Left lung (tissue), 10 donors: Measurements from ENCODE around the gene DNM2. TPM values are rescaled to one million over a fixed set of nuclear protein-coding genes. Genes with fewer than 3 reads are reported as not detected.

ENCODE experiments used
- ATAC-seq: fragments of 200-7000 bp; cut with Tn5 transposase; one replicate; pipeline ENCODE4 v1.9.1; 2020; ENCODE audit warnings: moderate library complexity
- DNase-seq, 4 donors: peaks; one replicate each; pipeline ENCODE4 v3.0.0-alpha.2; 2013 to 2020
- H3K27ac ChIP-seq, 2 donors: fragments of 200-600 bp; sonication (generic) in 1 of 2; one replicate each; pipeline versions ENCODE4 v1.5.0 to v1.8.0; 2020 to 2021
- H3K27me3 ChIP-seq, 2 donors: fragments of 200-600 bp; sonication (generic) in 1 of 2; one replicate each; pipeline versions ENCODE4 v1.5.0 to v1.8.0; 2020 to 2021
- H3K36me3 ChIP-seq, 2 donors: fragments of 200-600 bp; sonication (generic) in 1 of 2; one replicate each; pipeline versions ENCODE4 v1.5.0 to v1.8.0; 2020 to 2021
- H3K4me1 ChIP-seq, 2 donors: fragments of 200-600 bp; one replicate each; pipeline ENCODE4 v1.8.0; 2021
- H3K4me3 ChIP-seq, 2 donors: fragments of 200-600 bp; sonication (generic) in 1 of 2; one replicate each; pipeline versions ENCODE4 v1.5.0 to v1.8.0; 2020 to 2021; ENCODE audit warnings: mild to moderate bottlenecking in 1 of 2
- H3K9me3 ChIP-seq, 2 donors: fragments of 200-600 bp; sonication (generic) in 1 of 2; one replicate each; pipeline versions ENCODE4 v1.5.0 to v1.8.0; 2020 to 2021
- intact Hi-C, 2 donors: fragments of 100-400 bp; cut with DNase I; formaldehyde crosslinking; loops; one replicate each; pipeline versions ENCODE4 v1.11.2 to v1.14.2; 2022
- polyA plus RNA-seq, 6 donors: library from polyadenylated mRNA; unstranded; fragments of 120-200 nt; gene quantifications; one replicate each; pipeline ENCODE4 v1.2.1, GENCODE V29; 2013; ENCODE audit not compliant: insufficient read length in 6 of 6
- total RNA-seq, 2 donors: library from RNA; stranded (reverse); fragmentation: NEBNext Ultra II Directional; extraction: Animal tissue kit (Norgen Biotek cat#: 25700); gene quantifications; one replicate each; pipeline ENCODE4 v1.2.1, GENCODE V29; 2021
- TF ChIP-seq, protein P1 (sequence below), 2 donors: fragments of 200-600 bp; sonication (generic) in 1 of 2; IDR thresholded peaks; one replicate each; pipeline versions ENCODE4 v1.5.0 to v1.8.0; 2021; ENCODE audit warnings: antibody characterized with exemption in 2 of 2
- donor health status: DM: no; HTN: yes; CAD: no.
- donor health status: DM: no; HTN: no; CAD: no.

The DNM2 gene
- total and polyA plus RNA-seq, 8 donors: 88.4 to 268 (median 101) TPM

DNA sequence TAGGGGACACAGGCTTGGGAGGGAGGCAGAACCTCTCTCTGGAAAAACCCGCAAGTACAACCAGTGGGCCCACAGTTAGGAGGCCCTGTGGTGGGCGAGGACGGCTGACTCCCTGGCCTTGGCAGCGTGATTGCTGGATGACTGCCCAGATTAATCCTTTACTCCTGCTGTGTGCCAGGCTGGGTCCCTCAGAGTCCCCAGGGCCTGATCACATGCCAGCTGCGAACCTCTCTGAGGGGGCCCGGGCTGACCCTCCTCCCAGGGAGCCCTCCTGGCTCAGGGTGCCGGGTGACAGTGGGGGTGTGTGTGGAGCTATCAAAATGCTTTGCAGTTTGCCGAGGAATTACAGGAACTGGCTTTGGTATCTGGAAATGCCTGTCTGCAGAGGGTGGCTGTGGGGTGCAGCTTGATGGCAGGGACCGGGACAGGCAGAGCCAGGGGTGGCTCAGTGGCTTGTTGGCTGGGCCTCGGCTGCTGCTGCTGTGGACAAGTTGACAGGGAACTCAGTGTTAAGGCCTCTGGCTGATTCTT lies 48.9 kb downstream of the DNM2 start:
- no peak overlapping the region for H3K4me3 ChIP-seq
- intact Hi-C loops: no loop called here
- no peaks in the 10 kb centered on the region for H3K9me3 ChIP-seq
- ATAC-seq (peak; percentile 39), DNase-seq (peak in 1 of 4 donors; percentile 34)
- no peaks in the 10 kb centered on the region for H3K27me3 ChIP-seq
- peaks cover 0 to 37% of the 10 kb centered on the region in 2 donors for H3K36me3 ChIP-seq
- H3K4me1 ChIP-seq: peaks cover 41 to 86% of the 10 kb centered on the region in 2 donors
- peak overlapping the region; percentile 35 to 53 for H3K27ac ChIP-seq
- TF ChIP-seq, protein P1, sequence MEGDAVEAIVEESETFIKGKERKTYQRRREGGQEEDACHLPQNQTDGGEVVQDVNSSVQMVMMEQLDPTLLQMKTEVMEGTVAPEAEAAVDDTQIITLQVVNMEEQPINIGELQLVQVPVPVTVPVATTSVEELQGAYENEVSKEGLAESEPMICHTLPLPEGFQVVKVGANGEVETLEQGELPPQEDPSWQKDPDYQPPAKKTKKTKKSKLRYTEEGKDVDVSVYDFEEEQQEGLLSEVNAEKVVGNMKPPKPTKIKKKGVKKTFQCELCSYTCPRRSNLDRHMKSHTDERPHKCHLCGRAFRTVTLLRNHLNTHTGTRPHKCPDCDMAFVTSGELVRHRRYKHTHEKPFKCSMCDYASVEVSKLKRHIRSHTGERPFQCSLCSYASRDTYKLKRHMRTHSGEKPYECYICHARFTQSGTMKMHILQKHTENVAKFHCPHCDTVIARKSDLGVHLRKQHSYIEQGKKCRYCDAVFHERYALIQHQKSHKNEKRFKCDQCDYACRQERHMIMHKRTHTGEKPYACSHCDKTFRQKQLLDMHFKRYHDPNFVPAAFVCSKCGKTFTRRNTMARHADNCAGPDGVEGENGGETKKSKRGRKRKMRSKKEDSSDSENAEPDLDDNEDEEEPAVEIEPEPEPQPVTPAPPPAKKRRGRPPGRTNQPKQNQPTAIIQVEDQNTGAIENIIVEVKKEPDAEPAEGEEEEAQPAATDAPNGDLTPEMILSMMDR (IDR thresholded peaks at IDR 0.05): no peak

DNA sequence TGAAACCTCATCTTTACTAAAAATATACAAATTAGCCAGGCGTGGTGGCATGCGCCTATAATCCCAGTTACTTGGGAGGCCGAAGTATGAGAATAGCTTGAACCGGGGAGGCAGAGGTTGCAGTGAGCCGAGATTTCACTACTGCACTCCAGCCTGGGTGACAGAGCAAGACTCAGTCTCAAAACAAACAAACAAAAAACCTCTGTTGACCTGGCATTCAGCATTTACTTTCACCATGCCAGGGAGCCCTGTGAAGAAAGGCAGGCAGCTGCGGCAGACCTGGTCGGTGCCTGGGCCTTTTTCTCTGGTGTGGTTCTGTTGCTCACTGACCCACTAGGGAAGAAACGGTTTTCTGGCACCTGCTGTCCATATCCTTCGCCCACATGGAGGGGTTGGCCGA lies 49.8 kb downstream of the DNM2 start:
- Histone ChIP-seq H3K9me3 (no peaks in the 10 kb centered on the region), H3K27ac (no peak overlapping the region), H3K27me3 (no peaks in the 10 kb centered on the region), H3K36me3 (peaks cover 0 to 34% of the 10 kb centered on the region in 2 donors), H3K4me3 (no peak overlapping the region), H3K4me1 (peaks cover 36 to 76% of the 10 kb centered on the region in 2 donors)
- TF ChIP-seq, protein P1 (IDR thresholded peaks at IDR 0.05): no peak
- ATAC-seq: no peak
- intact Hi-C loops: no loop called here
- DNase-seq: no peak

DNA sequence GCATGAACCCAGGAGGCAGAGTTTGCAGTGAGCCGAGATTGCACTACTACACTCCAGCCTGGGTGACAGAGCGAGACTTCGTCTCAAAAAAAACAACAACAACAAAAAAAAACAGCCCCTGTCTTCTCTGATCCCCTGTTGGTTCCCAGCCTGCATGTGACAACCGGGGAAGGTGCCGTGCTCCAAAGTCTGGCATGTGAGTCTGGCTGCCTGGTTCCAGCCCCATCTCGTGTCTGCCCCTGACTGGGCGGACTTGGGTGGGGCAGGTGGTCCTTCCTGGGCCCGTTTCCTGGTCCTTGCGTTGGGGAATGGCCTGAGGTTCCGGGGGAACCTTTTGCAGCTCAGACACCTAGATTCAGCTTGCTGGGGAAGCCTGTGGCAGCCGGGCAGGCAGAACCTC lies 50.5 kb downstream of the DNM2 start:
- DNase-seq (no peak), ATAC-seq (no peak)
- peak overlapping the region in 1 of 2 donors; percentile 69 for H3K27ac ChIP-seq
- H3K4me1 ChIP-seq: peaks cover 36 to 71% of the 10 kb centered on the region in 2 donors
- H3K4me3 ChIP-seq: no peak overlapping the region
- intact Hi-C loops: no loop called here
- TF ChIP-seq, protein P1 (IDR thresholded peaks at IDR 0.05): no peak
- H3K27me3 ChIP-seq: no peaks in the 10 kb centered on the region
- no peaks in the 10 kb centered on the region for H3K9me3 ChIP-seq
- H3K36me3 ChIP-seq: peaks cover 0 to 37% of the 10 kb centered on the region in 2 donors

DNA sequence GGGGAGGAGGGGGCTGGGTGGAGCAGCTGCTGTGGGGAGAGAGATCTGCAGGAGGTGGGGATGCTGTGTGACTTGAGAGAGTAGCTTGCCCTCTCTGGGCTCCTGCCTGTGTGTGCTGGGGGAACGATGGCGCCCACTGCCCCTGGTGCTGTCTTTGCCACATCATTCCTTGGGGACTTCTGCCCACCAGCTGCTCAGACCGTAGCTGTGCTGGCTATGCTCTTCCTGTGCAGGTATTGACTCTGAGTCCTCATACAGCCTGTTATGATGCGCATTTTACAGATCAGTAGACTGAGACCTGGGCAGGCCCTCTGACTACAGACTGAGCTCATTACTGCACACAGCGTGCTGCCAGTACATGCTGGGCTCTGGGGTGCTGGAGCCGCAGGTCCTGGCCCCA lies 51.1 kb downstream of the DNM2 start:
- ATAC-seq (no peak), DNase-seq (no peak)
- no peaks in the 10 kb centered on the region for H3K27me3 ChIP-seq
- intact Hi-C loops: no loop called here
- TF ChIP-seq, protein P1 (IDR thresholded peaks at IDR 0.05): no peak
- H3K4me1 ChIP-seq: peaks cover 36 to 71% of the 10 kb centered on the region in 2 donors
- no peaks in the 10 kb centered on the region for H3K9me3 ChIP-seq
- H3K36me3 ChIP-seq: peaks cover 0 to 37% of the 10 kb centered on the region in 2 donors
- H3K27ac ChIP-seq: peak overlapping the region; percentile 56 to 69
- no peak overlapping the region for H3K4me3 ChIP-seq

DNA sequence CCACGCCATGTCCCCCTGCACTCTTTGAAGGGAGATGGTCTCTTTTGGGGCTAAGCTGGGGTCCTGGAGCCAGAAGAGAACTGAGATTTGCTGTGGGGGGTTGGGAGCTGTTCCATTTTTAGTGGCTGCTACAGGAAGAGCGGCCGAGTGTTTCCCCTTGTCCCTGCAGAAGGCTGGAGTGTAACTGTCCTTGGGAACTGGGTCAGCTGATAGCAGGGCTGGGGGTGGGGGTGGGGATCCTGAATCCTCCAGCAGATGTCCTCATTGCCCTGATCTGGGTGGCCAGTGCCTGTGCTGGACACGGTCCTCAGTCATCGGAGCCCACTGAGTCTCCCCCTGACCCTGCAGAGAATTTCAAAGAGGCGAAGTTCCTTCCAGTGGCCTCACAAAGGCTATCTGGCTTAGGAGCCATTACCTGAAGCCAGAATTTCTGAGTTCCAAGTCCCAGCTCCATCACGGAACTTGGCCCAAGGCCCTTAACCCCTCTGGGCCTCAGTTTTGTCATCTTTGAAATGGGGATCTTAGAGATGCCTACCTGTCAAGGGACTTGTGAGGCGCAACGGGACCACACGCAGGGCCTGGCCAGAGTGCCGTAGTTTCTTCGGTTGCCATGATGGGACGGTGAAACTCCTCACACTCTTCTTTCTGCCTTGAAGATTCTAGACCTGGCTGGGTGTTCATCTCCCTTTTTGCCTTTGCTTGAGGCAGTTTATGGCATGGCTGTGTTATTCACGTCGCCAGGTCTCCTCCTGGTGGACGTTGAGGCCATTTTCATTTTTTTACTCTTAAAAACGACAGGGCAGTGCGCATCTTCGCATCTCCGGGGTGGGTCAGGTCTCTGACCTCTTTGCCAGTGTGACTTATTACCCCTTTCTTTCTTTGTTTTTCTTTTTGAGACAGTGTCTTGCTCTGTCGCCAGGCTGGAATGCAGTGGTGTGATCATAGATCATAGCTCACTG lies 51.9 kb downstream of the DNM2 start:
- Histone ChIP-seq H3K4me3 (no peak overlapping the region), H3K27me3 (no peaks in the 10 kb centered on the region), H3K27ac (peak overlapping the region; percentile 56 to 69), H3K36me3 (peaks cover 0 to 44% of the 10 kb centered on the region in 2 donors), H3K4me1 (peaks cover 36 to 71% of the 10 kb centered on the region in 2 donors), H3K9me3 (no peaks in the 10 kb centered on the region)
- TF ChIP-seq, protein P1 (IDR thresholded peaks at IDR 0.05): no peak
- ATAC-seq: peak; percentile 52
- DNase-seq: peak in 1 of 4 donors; percentile 60
- intact Hi-C loops: loop anchor here in 1 of 2 donors (10.0 kb wide), 1 partner anchor 95 kb away; no protein-coding TSS in a partner anchor
